CD4-positive, alpha-beta T cell (primary cell): ENCODE measurements around the gene SLF1. TPM values are rescaled to one million over a fixed set of nuclear protein-coding genes. Genes with fewer than 3 reads are reported as not detected.
A peak's percentile ranks its signal among the peaks of the same experiment; 100 is the strongest.

Experiments
- ATAC-seq: fragments of 200-7000 bp; cut with Tn5 transposase; one replicate; pipeline ENCODE4 v1.10.0; 2022; ENCODE audit warnings: mild to moderate bottlenecking; ENCODE audit not compliant: poor library complexity
- CTCF ChIA-PET: fragments of 350-600 bp; sonication (Branson Sonifier 250); formaldehyde crosslinking; loops from one replicate; lab custom pipeline; 2021; ENCODE audit warnings: antibody characterized with exemption, inconsistent platforms; lab: Charles Lee
- POLR2A ChIA-PET: fragments of 350-600 bp; sonication (Branson Sonifier 250); formaldehyde crosslinking; loops from one replicate; lab custom pipeline; 2021; ENCODE audit warnings: antibody characterized with exemption, inconsistent platforms; lab: Charles Lee
- DNase-seq, 14 experiments: peaks; one replicate each; pipeline ENCODE4 v3.0.0-alpha.2; 2013 to 2020; ENCODE audit warnings: mixed read lengths in 2 of 14
- H3K27ac ChIP-seq, 2 donors: one replicate each; pipeline versions ENCODE4 v1.5.1 to v1.7.0; 2013; ENCODE audit warnings: low read length in 2 of 2, low read depth in 1 of 2, mild to moderate bottlenecking in 1 of 2
- H3K27me3 ChIP-seq, 2 experiments: 1 replicate in 1 of 2; 2 replicates in 1 of 2; pipeline versions ENCODE4 v1.6.1 to v1.7.0; 2013; ENCODE audit warnings: low read length in 2 of 2, control low read depth in 1 of 2, mild to moderate bottlenecking in 1 of 2, moderate library complexity in 1 of 2; ENCODE audit not compliant: insufficient read depth in 2 of 2, control insufficient read depth in 1 of 2
- H3K36me3 ChIP-seq: one replicate; pipeline ENCODE4 v1.6.1; 2013; ENCODE audit warnings: low read length, control low read depth; ENCODE audit not compliant: insufficient read depth
- H3K4me1 ChIP-seq: one replicate; pipeline ENCODE4 v1.6.1; 2013; ENCODE audit warnings: low read length, control low read depth; ENCODE audit not compliant: insufficient read depth
- H3K4me3 ChIP-seq: one replicate; pipeline ENCODE4 v1.5.1; 2013; ENCODE audit warnings: mild to moderate bottlenecking, low read length, moderate library complexity
- H3K9me3 ChIP-seq, 2 experiments: 1 replicate in 1 of 2; 2 replicates in 1 of 2; pipeline versions ENCODE4 v1.6.1 to v1.7.0; 2013; ENCODE audit warnings: low read length in 2 of 2, mild to moderate bottlenecking in 2 of 2, control low read depth in 1 of 2, moderate library complexity in 1 of 2; ENCODE audit not compliant: control insufficient read depth in 1 of 2, insufficient read depth in 1 of 2
- H3K27ac Mint-ChIP-seq: one replicate; pipeline ENCODE4 v1.8.0; 2020; ENCODE audit warnings: mixed read lengths
- H3K27me3 Mint-ChIP-seq: one replicate; pipeline ENCODE4 v1.8.0; 2021; ENCODE audit warnings: mixed read lengths
- H3K36me3 Mint-ChIP-seq: one replicate; pipeline ENCODE4 v1.8.0; 2021; ENCODE audit warnings: low read depth, mixed read lengths
- H3K4me1 Mint-ChIP-seq: one replicate; pipeline ENCODE4 v1.8.0; 2021; ENCODE audit warnings: low read depth, mixed read lengths
- H3K4me3 Mint-ChIP-seq: one replicate; pipeline ENCODE4 v1.8.0; 2020; ENCODE audit warnings: mild to moderate bottlenecking, mixed read lengths
- H3K9me3 Mint-ChIP-seq: one replicate; pipeline ENCODE4 v1.8.0; 2020; ENCODE audit warnings: mixed read lengths
- CTCF ChIP-seq: fragments of 200-600 bp; IDR thresholded peaks from one replicate; pipeline ENCODE4 v1.8.0; 2022; ENCODE audit warnings: antibody characterized with exemption, mild to moderate bottlenecking
- intact Hi-C, 2 experiments: fragments of 100-400 bp; cut with DNase I in 1 of 2; cut with micrococcal nuclease in 1 of 2; formaldehyde crosslinking; loops; one replicate each; pipeline versions ENCODE4 v1.15.1 to v1.9.0; 2023 to 2025; cut with DNase I, micrococcal nuclease
- total RNA-seq, 174 experiments: library from RNA in 2 of 174; stranded (reverse) in 2 of 174; gene quantifications; one replicate each; pipeline ENCODE4 v1.2.3 and lab custom pipeline; 2021 to 2026

SLF1 gene
- total RNA-seq, 2 experiments from 2014 or later, result 7.7 to 7.9 TPM

- Mint-ChIP-seq H3K4me1 (no peaks in the 10 kb centered on the region), H3K4me3 (no peak overlapping the region), H3K27ac (no peak overlapping the region), H3K9me3 (no peaks in the 10 kb centered on the region), H3K27me3 (no peaks in the 10 kb centered on the region), H3K36me3 (peaks cover 58% of the 10 kb centered on the region)
- no peak for TF ChIP-seq CTCF
- DNase-seq (no peak), ATAC-seq (no peak)
- Histone ChIP-seq H3K36me3 (peaks cover 17% of the 10 kb centered on the region), H3K27me3 (no peaks in the 10 kb centered on the region), H3K4me1 (no peaks in the 10 kb centered on the region), H3K4me3 (no peak overlapping the region), H3K27ac (no peak overlapping the region), H3K9me3 (no peaks in the 10 kb centered on the region)
- intact Hi-C loops, result loop anchor here in 1 of 2 experiments (5.0 kb wide), 1 partner anchor 165 kb away; no protein-coding TSS in a partner anchor
- ChIA-PET POLR2A (no interaction called here), CTCF (no interaction called here)
Observed at GRCh38 chr5:94692581-94692980, 74.1 kb downstream of the SLF1 start.

GRCh38 chr5:94693043-94693822 lies 74.8 kb downstream of the SLF1 start:
- CTCF ChIA-PET, result no interaction called here
- ATAC-seq, result no peak

GRCh38 chr5:94693845-94694370 lies 75.4 kb downstream of the SLF1 start:
- DNase-seq, result no peak
- H3K4me3 Mint-ChIP-seq, result no peak overlapping the region
- peaks cover 55% of the 10 kb centered on the region for H3K36me3 Mint-ChIP-seq
- H3K27ac Mint-ChIP-seq, result no peak overlapping the region
- no peaks in the 10 kb centered on the region for H3K4me1 Mint-ChIP-seq
- no peaks in the 10 kb centered on the region for H3K27me3 Mint-ChIP-seq
- ATAC-seq, result no peak
- H3K27me3 ChIP-seq, result no peaks in the 10 kb centered on the region
- TF ChIP-seq CTCF, result no peak
- no peaks in the 10 kb centered on the region for H3K9me3 Mint-ChIP-seq
- ChIA-PET CTCF (no interaction called here), POLR2A (no interaction called here)
- H3K4me3 ChIP-seq, result no peak overlapping the region
- peaks cover 14% of the 10 kb centered on the region for H3K36me3 ChIP-seq
- no peaks in the 10 kb centered on the region for H3K4me1 ChIP-seq
- no peak overlapping the region for H3K27ac ChIP-seq
- H3K9me3 ChIP-seq, result no peaks in the 10 kb centered on the region
- intact Hi-C loops, result loop anchor here (1.0 to 5.0 kb wide), 2 partner anchors 167 to 169 kb away; no protein-coding TSS in a partner anchor

More at GRCh38 chr5:94693043-94693822, 74.8 kb downstream of the SLF1 start:
- Histone ChIP-seq H3K36me3 (peaks cover 17% of the 10 kb centered on the region), H3K9me3 (no peaks in the 10 kb centered on the region), H3K27ac (no peak overlapping the region), H3K27me3 (no peaks in the 10 kb centered on the region), H3K4me3 (no peak overlapping the region), H3K4me1 (no peaks in the 10 kb centered on the region)
- peak in 3 of 14 experiments; percentile 55 to 62 (median 58) for DNase-seq
- intact Hi-C loops, result loop anchor here (1.0 to 5.0 kb wide), 2 partner anchors 166 to 168 kb away; no protein-coding TSS in a partner anchor
- Mint-ChIP-seq H3K36me3 (peaks cover 60% of the 10 kb centered on the region), H3K4me1 (no peaks in the 10 kb centered on the region), H3K4me3 (no peak overlapping the region), H3K9me3 (no peaks in the 10 kb centered on the region), H3K27me3 (no peaks in the 10 kb centered on the region), H3K27ac (no peak overlapping the region)
- POLR2A ChIA-PET, result no interaction called here
- peak; percentile 32 for TF ChIP-seq CTCF
